Stimulated activated CD4-positive, alpha-beta T cell treated with anti-CD3 and anti-CD28 coated beads, Interleukin-2, amount 100 ng/mL, for 4 hours (primary cell): Measurements from ENCODE around the gene C8G.
A peak's percentile ranks its signal among the peaks of the same experiment; 100 is the strongest.

Experiments used
- DNase-seq: peaks from one replicate; pipeline ENCODE4 v3.0.0-alpha.2; 2020; ENCODE audit warnings: low read depth

The C8G gene

DNA sequence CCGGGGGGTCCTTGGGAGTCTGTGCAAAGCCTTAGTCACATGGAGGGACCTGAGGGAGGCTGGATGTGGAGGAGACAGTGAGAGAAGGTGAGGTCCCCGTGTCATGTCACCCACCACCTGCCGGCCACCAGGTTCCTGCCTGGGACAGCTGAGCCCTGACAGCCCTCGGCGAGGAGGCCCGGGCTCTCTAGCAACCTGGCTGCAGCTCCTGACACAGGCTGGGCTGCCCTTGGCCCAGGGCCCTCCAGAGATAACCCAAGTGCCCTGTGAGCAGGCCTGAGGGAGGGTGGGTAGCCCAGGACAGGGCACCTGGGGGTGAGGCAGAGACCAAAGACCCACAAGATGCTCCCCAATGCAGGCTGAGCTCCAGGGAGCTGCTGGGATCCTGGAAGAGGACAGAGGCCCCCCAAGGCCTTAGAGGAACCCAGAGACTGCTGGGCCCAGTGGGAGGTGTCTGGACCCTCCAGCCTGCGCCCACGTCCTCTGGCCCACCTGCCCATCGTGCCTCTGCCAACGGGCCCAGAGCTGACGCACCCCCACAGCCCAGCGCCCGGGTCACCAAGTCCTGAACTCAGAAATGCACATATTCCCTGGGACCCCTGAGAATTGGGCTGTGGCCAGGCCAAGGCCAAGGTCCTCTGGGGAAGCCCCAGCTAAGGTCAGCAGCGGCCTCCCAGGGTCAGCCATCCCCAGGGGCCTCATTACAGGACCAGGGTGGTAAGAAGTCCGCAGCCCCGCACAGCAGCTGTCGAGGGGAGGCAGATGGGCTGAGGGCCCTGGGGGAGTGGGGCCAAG lies 23.5 kb downstream of the C8G start:
- no peak for DNase-seq

- DNase-seq: no peak
Observed at GRCh38 chr9:136969150-136969549, 24.1 kb downstream of the C8G start.

- DNase-seq: no peak
Observed at GRCh38 chr9:136969774-136970173, 24.7 kb downstream of the C8G start.

- DNase-seq: no peak
Observed at GRCh38 chr9:136970361-136970760, 25.3 kb downstream of the C8G start.

DNA sequence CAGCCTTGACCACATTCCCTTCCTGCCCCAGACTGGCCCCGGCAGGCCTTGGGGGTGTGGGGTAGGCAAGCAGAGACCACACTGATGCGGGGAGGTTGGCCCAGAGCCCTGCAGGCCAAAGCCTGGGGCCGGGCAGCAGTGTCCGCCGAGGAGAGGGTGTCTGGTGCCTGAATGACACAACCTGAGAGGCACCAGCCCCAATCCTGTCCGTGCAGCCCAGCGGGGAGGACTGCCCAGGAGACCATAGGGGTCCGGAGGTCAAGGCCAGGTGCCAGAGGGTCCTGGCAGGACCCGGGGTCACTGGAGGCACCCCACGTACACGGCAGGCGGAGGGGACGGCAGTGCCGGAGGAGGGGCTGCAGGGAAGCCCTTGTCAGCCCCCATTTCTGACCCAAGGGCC lies 26.7 kb downstream of the C8G start:
- no peak for DNase-seq

GRCh38 chr9:136972335-136972734 lies 27.3 kb downstream of the C8G start:
- DNase-seq: no peak

- DNase-seq: no peak
Observed at GRCh38 chr9:136972743-136973142, 27.7 kb downstream of the C8G start.

GRCh38 chr9:136973618-136974617 lies 28.9 kb downstream of the C8G start:
- DNase-seq: no peak

GRCh38 chr9:136974817-136975535 lies 29.9 kb downstream of the C8G start:
- no peak for DNase-seq

GRCh38 chr9:136975644-136976043 lies 30.6 kb downstream of the C8G start:
- DNase-seq: no peak

- no peak for DNase-seq
Observed at GRCh38 chr9:136977223-136977622, 32.2 kb downstream of the C8G start, which contains the start of gene PTGDS. Gene PTGDS, plus strand, starts transcription at chr9:136977504. Its CDS starts 75 bp downstream, at chr9:136977579.

- no peak for DNase-seq
Observed at GRCh38 chr9:136977649-136978072, 32.6 kb downstream of the C8G start.

- peak; percentile 44 for DNase-seq
Observed at GRCh38 chr9:136978073-136978864, 33.2 kb downstream of the C8G start.

DNA sequence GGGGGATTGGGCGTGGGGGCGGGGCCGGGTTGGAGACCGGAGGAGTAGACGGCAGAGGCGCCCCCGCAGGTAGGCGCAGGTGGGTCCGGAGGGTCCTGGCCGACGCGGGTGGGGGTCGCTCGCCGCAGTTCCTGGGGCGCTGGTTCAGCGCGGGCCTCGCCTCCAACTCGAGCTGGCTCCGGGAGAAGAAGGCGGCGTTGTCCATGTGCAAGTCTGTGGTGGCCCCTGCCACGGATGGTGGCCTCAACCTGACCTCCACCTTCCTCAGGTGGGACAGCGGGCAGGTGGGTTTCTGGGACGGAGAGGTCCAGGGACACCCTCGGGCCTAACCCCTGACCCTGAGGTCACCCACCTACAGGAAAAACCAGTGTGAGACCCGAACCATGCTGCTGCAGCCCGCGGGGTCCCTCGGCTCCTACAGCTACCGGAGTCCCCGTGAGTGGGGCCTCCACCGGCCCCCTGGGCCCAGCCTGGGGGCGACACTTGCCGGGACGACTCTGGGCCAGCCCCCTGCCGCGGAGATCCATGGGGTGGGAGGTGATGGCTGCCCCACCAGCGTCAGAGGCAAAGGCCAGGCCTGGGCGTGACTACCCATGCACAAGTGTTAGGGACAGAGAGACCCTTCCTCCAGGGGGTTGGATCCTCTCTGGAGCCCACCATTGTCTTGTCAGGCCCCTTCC lies 34.0 kb downstream of the C8G start:
- DNase-seq: no peak

GRCh38 chr9:136979769-136980587 lies 34.9 kb downstream of the C8G start:
- DNase-seq: no peak

DNA sequence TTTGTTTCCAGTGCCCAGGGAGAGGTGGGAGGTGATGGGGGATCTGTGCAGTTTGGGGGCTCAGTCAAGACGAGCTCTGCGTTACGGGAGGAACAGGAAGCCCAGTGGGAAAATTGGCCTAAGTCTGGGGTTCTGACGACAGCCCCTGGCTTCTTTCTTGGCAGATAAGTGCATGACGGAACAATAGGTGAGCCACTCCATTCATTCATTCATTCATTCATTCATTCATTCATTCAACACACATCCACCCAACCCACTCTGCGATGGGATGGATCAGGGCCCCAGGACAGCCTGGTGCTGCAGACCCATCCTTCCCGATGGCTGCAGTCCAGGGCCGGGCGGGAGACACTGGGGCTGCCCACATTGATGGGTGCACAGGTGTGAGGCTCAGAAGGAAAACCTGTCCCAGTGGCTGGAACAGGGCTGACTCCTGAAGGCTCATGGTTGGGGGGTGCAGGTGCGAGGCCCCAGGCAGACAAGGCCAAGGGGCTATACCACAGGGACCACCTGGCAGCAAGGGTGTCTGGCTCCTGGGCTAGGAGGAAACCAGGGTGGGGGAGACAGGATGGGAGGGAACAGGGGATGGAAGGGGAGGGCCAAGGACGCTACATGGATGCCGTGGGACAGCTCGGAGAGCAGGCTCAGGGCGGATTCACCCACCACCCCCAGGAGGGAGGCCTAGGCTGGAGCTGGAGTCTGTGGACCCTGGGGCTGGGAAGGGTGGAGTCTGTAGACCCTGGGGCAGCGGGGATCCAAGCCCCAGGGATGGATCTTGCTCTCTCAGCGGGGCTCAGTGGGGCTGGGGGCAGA lies 35.8 kb downstream of the C8G start:
- DNase-seq: no peak

DNA sequence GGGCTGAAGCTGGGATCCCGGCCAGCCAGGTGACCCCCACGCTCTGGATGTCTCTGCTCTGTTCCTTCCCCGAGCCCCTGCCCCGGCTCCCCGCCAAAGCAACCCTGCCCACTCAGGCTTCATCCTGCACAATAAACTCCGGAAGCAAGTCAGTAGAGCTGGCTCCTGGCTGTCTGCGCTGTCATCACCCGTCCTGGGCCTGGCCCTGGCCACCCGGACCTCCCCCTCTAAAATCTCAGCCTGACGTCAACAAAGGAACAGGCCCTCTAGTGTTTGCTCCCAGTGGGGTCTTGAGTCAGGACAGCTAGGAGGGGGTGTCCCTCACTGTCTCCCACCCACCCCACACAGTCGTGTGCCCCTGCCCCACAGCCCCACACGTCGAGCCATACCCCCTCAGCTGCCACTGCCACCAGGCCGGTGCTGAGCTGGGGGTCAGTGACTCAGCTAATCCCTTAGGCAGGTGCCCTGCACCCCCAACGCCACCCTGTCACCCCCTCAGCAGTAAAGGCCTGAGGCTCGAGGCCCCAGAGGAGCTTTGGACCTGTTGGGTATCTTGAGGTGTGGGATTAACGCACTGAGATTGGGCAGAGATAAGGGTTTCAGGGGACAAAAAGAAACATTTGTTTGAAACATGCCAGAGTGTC lies 36.7 kb downstream of the C8G start:
- DNase-seq: no peak

DNA sequence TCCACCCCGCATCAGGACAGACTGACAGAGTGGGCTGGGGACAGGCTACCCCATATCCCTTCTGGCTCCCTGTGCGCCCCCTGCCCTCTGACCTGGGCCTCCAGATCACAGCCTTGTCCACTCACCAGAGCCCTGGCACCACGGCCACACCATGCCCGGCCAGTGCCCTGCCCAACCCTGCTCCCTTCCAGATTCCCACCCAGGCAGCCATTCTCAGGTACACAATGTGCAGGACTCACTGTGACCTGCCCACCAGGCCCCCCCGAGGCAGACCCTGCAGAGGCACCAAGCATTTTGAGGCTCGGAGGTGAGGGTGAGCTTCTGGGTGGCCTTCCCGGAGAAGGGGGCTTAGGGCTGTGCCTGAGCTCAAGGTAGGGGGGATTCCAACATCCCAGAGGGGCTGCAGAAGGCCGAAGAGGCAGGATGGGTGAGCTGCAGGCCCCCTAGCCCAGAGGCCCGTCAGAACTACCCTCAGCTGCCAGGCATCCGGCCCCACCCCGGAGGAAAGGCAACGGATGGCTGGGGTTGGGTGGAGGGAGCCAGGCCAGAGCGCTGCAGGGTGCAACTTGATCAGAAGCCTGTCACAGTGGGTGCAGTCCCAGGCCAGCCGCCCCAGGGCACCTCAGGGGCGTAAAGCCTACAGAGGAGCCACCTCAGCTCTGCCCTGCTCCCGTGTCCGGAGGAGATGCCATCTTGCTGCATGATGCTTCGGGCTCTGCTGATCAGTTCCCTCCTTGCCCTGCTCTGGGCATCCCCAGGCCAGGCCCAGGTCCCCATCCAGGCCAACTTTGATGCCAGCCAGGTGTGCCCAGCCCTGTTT lies 37.4 kb downstream of the C8G start, which contains the start of gene LCNL1:
TSS of gene LCNL1 (plus strand) at position 762 of the 820 bp plus-strand sequence. CDS start 594 bp downstream, outside the sequence.
- DNase-seq: no peak
